Effector CD4-positive, alpha-beta T cell (primary cell): Measurements from ENCODE around the gene STS.

Experiments
- DNase-seq: peaks from one replicate; pipeline ENCODE4 v3.0.0-alpha.2; 2020
- total RNA-seq: gene quantifications from one replicate; lab custom pipeline; 2026; lab: John Stamatoyannopoulos, UW

Gene STS
- 0.56 reads per million for total RNA-seq

GRCh38 chrX:7147413-7147977 lies at the start of gene STS:
Gene STS, plus strand, starts transcription at chrX:7147712. Its CDS starts 105,488 bp downstream, at chrX:7253200.
- peak; percentile 38 for DNase-seq

- DNase-seq: no peak
Observed at GRCh38 chrX:7100022-7100421, 47.5 kb upstream of the STS start.

- no peak for DNase-seq
Observed at GRCh38 chrX:7102119-7102518, 45.4 kb upstream of the STS start.

GRCh38 chrX:7106649-7107048 lies 40.9 kb upstream of the STS start:
- DNase-seq: no peak

GRCh38 chrX:7108030-7108429 lies 39.5 kb upstream of the STS start:
- no peak for DNase-seq

DNA sequence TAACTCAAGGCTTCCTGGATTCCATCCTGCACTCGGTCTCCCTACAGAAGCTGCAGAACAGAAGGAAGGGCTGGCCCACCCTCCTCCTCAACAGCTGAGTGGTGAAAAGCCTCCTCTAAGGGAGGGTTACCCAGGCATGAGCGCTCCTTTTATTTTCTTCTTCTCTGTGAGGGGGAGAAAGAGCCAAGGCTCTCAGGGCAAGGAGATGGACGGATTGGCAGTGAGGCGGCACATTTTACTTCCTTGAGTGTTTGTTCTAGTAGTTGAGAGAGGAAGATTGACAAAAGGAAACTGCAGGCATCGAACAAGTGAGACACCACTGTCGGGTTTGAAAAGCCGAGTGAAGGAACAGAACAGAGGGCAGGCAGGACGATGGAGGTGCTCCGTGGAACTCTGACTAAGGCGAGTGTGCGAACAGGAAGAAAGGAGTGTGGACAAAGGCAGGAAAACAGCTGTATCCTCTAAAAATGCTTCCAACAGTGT lies 38.4 kb upstream of the STS start:
- DNase-seq: no peak

DNA sequence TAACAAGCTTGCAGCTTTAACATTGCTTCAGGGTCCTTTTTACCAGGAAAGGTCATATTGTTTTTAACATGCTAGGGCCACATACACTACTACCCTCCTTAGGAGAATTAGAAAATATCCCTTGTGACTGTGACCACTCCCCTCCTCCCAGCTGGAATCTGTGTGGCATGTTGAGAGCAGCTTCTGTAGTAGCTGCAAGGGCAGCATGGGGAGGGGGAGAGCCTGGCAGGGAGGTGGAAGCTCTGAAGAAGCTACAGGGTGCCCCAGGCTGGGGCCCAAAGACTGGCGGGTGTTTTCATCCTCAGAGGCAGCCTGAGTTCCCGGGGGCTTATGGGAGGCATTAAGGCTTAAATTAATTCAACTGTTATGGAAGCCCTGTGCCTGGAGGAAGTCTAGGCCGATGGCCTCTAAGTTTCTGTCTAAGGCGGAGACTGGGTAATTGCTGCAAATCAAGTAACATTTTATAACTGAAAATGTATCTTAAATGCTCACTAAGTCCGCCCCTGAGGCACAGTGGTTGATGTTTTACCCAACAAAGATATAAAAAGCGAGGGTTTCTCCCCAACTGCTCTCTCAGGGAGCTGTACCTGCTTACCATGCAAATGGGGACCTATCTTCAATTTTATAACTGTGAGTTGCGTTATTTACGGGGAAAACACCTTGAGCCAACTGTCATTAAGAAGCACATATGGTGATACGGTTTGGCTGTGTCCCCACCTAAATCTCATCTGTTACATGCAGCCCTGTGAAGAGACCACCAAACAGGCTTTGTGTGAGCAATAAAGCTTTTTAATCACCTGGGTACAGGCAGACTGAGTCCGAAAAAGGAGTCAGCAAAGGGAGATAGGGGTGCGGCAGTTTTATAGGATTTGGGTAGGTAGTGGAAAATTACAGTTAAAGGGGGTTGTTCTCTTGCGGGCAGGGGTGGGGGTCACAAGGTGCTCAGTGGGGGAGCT lies 37.4 kb upstream of the STS start:
- DNase-seq: no peak

DNA sequence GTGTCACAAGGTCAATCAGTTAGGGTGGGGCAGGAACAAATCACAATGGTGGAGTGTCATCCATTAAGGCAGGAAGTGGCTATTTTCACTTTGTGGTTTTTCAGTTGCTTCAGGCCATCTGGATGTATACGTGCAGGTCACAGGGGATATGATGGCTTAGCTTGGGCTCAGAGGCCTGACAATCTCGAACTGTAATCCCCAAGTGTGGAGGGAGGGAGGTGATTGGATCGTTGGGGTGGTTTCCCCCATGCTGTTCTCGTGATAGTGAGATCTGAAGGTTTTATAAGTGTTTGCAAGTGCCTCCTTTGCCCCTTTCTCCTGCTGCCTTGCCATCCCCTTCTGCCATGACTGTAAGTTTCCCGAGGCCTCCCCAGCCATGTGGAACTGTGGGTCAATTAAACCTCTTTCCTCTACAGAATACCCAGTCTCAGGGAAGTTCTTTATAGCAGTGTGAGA lies 36.7 kb upstream of the STS start:
- no peak for DNase-seq

GRCh38 chrX:7111518-7111917 lies 36.0 kb upstream of the STS start:
- no peak for DNase-seq

DNA sequence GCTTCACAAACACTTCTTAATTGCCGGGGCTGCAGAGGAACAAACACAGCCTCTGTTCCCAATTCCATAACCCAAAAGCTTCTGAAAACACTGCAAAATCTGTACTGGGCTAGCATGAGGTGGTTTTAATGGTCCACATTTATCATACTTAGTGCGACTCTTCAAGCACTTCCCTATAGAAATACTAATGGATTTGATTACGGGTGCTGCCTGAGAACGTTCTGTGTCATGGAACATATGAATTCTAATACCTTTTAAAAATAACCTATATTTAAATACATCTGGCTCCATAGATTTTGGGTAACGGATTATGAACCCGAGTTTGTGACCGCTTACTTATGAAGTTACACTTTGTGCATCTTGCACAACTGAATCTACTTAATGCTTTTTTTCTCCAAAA lies 35.4 kb upstream of the STS start:
- no peak for DNase-seq

DNA sequence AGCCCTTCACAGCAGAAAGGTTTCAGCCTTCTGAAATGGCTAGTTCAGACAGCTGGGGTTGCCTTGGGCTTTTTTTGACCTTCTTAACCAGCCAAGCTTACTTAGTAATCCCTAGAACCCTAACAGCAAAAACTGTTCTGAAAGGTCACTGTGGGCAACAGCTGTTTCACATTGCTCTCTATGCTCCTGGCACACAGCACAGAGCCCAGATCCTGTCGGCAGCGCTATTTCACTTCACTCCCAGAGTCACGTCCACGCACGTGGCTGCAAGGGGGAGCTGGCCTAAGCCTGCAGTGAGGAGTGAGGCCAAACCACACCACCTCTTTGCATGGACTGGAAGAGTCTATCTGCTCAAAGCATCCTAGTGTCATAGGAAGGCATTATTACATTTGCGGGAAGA lies 32.0 kb upstream of the STS start:
- no peak for DNase-seq

- no peak for DNase-seq
Observed at GRCh38 chrX:7116081-7116480, 31.4 kb upstream of the STS start.

DNA sequence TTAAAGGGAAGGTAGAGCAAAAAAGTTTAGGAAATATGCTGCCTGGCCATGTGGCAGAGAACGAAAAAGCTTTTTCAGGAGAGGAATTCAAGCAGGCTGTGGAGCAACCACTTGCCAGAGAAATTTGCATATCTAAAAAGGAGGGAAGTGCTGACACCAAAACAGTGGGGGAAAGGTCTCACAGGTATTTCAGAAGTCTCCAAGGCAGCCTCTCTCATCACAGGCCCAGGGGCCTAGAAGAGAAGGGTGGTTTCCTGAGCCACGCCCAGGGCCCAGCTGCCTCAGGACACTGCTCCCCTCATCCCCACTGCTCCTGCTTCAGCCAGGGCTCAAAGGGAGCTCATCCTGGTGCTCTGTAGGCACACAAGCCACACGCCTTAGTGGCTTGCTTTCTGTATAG lies 29.9 kb upstream of the STS start:
- no peak for DNase-seq

DNA sequence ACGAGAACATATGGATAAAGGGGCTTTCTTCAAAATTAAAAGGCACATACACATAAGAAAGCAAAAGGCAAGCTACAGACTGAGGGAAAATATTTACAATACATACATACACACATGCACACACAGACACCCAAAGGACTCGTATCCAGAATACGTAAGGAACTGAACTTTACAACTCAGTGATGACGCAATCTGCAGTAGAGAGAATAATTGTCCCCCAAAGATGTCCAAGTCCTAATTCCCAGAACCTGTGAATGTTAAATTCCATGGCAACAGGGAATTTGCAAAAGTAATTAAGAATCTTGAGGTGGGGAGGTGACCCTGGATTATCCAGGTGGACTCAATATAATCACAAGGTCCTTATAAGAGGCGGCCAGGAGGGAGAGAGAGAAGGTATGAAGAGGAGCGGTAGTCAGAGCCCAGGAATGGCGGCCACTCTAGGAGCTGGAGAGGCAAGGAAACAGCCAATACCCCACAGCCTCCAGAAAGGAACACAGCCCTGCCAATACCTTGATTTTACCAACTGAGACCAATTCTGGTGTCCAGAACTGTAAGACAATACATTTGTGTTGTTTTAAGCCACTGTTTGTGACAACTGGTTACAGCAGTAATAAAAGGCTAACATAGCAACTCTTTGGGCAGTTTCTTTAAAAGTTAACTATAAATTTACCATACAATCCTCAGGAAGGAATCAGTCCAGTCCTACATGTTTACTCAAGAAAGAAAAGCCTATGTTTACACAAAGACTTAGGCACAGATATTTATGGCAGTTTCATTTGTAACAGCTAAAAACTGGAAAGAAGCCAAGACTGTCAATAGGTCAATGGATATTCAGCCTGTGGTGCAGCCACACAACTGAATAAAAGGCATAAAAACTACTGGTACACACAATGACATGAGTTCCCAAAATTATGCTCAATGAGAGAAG lies 27.3 kb upstream of the STS start:
- DNase-seq: no peak

- DNase-seq: no peak
Observed at GRCh38 chrX:7120878-7121219, 26.7 kb upstream of the STS start.

- DNase-seq: no peak
Observed at GRCh38 chrX:7127056-7127455, 20.5 kb upstream of the STS start.

GRCh38 chrX:7131621-7132020 lies 15.9 kb upstream of the STS start:
- no peak for DNase-seq

DNA sequence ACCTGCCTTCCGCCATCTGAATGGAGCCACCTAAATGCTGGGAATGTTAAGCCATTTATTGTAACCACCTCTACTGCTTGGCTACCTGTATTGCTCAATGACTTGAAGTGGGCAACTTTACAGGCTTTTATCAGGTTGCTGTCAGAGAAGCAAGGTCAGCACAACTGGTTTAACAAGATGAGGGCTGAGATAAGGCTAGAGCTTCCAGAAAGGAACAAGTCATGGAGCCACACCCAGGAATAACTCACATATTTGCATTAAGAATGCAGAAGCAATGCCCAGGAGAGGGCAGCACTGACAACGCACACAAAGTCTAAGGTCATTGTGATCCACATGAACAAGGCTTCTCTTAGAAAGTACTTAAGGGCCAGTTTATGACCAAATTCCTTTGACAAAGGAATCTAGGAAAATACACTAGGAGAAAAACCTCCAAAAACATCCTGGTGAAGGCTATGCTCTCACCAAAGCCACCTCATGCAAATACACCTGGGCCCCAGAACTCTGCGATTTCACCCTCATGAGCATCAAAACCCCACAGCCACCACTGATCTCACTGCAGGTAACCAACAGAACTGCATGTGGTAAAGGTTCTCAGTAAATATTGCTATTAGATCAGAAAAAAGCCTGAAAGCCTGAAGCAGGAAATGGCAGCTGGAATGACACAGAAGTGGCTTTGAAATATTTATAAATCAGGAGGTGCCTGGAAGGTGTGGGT lies 15.0 kb upstream of the STS start:
- DNase-seq: no peak

GRCh38 chrX:7133050-7133440 lies 14.5 kb upstream of the STS start:
- DNase-seq: no peak

- DNase-seq: no peak
Observed at GRCh38 chrX:7134981-7135380, 12.5 kb upstream of the STS start.

GRCh38 chrX:7139202-7140081 lies 8.1 kb upstream of the STS start:
- DNase-seq: no peak
